Activated CD4-positive, CD25-positive, alpha-beta regulatory T cell treated with anti-CD3 and anti-CD28 coated beads, Interleukin-2, amount 50 U/mL, for 16 hours (primary cell): ENCODE measurements around the gene PSG4.
"Not testable (repeated sequence)": the region's sequence is repeated elsewhere in the genome, so short reads cannot be mapped to it uniquely, and the experiment has no call there.

Source experiments
- DNase-seq: peaks from one replicate; pipeline ENCODE4 v3.0.0-alpha.2; 2020; ENCODE audit warnings: low read depth, low spot score

The PSG4 gene

GRCh38 chr19:43198686-43199419, 6.6 kb downstream of the PSG4 start:
- not testable (repeated sequence) for DNase-seq

GRCh38 chr19:43197666-43198397, 7.6 kb downstream of the PSG4 start:
- DNase-seq: not testable (repeated sequence)

- DNase-seq: not testable (repeated sequence)
These were observed 11.0 kb downstream of the PSG4 start for GRCh38 chr19:43194397-43194796.

GRCh38 chr19:43192381-43193155, 12.9 kb downstream of the PSG4 start:
- not testable (repeated sequence) for DNase-seq

- not testable (repeated sequence) for DNase-seq
These were observed 17.3 kb downstream of the PSG4 start for GRCh38 chr19:43188092-43188491.

GRCh38 chr19:43186311-43186935, 19.0 kb downstream of the PSG4 start, which contains the start of gene PSG5:
Gene PSG5 (minus strand): TSS chr19:43186536. CDS start chr19:43186405, 131 bp downstream.
- not testable (repeated sequence) for DNase-seq

- DNase-seq: not testable (repeated sequence)
These were observed 23.3 kb downstream of the PSG4 start for GRCh38 chr19:43181869-43182771.

GRCh38 chr19:43179569-43180147, 25.8 kb downstream of the PSG4 start:
- not testable (repeated sequence) for DNase-seq

GRCh38 chr19:43178577-43178976, 26.9 kb downstream of the PSG4 start:
- DNase-seq: not testable (repeated sequence)

- DNase-seq: not testable (repeated sequence)
These were observed 39.5 kb downstream of the PSG4 start for GRCh38 chr19:43165906-43166305.

GRCh38 chr19:43163135-43163534, 42.3 kb downstream of the PSG4 start:
- not testable (repeated sequence) for DNase-seq

- not testable (repeated sequence) for DNase-seq
These were observed 43.2 kb downstream of the PSG4 start for GRCh38 chr19:43162261-43162660.

- DNase-seq: no peak
These were observed 53.2 kb downstream of the PSG4 start for GRCh38 chr19:43152214-43152613.

- DNase-seq: not testable (repeated sequence)
These were observed 55.6 kb downstream of the PSG4 start for GRCh38 chr19:43149788-43150187.

GRCh38 chr19:43148233-43148632, 57.2 kb downstream of the PSG4 start:
- no peak for DNase-seq
